GM23338 (cell line): ENCODE measurements around the gene MAP3K4.

ENCODE experiments used
- CREB1 ChIP-seq: fragments of 250-450 bp; sonication (Bioruptor Pico); IDR thresholded peaks from 2 replicates; pipeline ENCODE4 v1.5.0; 2020; ENCODE audit warnings: low read depth, mild to moderate bottlenecking, moderate library complexity
- CTCF ChIP-seq, 2 experiments: fragments of 200-600 bp in 1 of 2; sonication (generic) in 1 of 2; conservative IDR thresholded peaks; 2 replicates each; pipeline versions ENCODE4 v1.5.1 to v1.6.1; 2016 to 2017; ENCODE audit warnings: antibody characterized with exemption in 2 of 2, low read depth in 2 of 2, mild to moderate bottlenecking in 2 of 2, moderate library complexity in 1 of 2
- ETS1 ChIP-seq: IDR thresholded peaks from 2 replicates; pipeline ENCODE4 v1.6.1; 2016; ENCODE audit warnings: antibody characterized with exemption
- POLR2AphosphoS5 ChIP-seq: IDR thresholded peaks from 2 replicates; pipeline ENCODE4 v1.6.1; 2016; ENCODE audit warnings: antibody characterized with exemption, low read depth
- REST ChIP-seq: IDR thresholded peaks from one replicate; pipeline ENCODE4 v1.6.1; 2018; ENCODE audit warnings: antibody characterized with exemption; ENCODE audit not compliant: unreplicated experiment

- TF ChIP-seq CTCF (conservative IDR thresholded peaks at IDR 0.05; ENCODE audit: low read depth in 2 of 2): no peak
- TF ChIP-seq REST: no peak
- TF ChIP-seq CREB1 (CRISPR knock-in tag): no peak
- TF ChIP-seq ETS1: no peak
- TF ChIP-seq POLR2AphosphoS5: no peak
These were observed 7.9 kb downstream of the MAP3K4 start for GRCh38 chr6:160999516-160999915.
